GM21526 (cell line): Measurements from ENCODE around the gene LRP11.
"Not testable (repeated sequence)": the region's sequence is repeated elsewhere in the genome, so short reads cannot be mapped to it uniquely, and the experiment has no call there.

Source experiments
- ATAC-seq: cut with Tn5 transposase; IDR thresholded peaks from one replicate; pipeline ENCODE4 v1.9.1; 2021; ENCODE audit warnings: moderate library complexity; ENCODE audit not compliant: unreplicated experiment, low FRiP score

The LRP11 gene

DNA sequence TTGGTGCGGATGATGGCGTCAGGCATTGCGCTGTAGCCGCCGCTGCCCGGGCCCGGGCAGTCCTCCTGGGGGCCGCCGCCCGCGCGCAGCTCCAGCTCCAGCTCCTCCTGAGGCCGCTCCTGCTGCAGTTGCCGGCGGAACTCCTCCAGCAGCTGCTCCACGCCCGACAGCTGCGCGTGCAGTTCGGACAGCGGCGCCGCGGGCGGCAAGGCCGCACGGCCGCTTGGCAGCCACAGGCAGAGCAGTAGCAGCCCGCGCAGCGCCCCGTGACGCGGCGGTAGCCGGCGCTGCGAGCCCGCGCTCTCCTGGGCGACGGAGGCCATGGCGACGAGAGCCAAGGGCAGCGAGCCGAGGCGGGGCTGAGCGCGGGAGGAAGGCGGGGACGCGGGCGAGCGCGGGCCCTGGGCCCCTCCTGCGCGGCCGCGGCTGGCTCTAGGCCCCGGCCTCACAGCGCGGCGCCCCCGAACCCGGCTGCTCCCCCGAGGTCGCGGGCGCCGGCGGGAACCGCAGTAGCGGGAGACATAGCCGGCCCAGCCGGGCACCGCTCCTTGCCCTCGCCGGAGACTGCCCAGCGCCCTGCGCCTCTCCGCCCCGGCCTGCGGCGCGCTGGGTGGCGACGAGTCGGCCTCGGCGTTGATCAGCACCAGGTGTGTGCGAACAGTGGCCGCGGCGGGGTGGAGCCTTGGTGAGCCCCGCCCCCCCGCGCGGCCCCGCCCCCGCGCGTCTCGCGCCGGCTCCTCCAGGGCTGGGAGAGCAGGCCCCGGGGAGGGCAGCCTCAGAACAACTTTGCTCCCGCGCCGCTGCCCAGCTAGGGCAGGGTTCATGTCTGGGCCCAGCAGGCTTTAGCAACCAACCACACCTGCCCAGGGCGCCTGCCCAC is at the start of gene LRP11:
LRP11 (minus strand) TSS at position 662 of the 880 bp plus-strand sequence; CDS start at position 323, 339 bp downstream.
- peak; percentile 86 for ATAC-seq

DNA sequence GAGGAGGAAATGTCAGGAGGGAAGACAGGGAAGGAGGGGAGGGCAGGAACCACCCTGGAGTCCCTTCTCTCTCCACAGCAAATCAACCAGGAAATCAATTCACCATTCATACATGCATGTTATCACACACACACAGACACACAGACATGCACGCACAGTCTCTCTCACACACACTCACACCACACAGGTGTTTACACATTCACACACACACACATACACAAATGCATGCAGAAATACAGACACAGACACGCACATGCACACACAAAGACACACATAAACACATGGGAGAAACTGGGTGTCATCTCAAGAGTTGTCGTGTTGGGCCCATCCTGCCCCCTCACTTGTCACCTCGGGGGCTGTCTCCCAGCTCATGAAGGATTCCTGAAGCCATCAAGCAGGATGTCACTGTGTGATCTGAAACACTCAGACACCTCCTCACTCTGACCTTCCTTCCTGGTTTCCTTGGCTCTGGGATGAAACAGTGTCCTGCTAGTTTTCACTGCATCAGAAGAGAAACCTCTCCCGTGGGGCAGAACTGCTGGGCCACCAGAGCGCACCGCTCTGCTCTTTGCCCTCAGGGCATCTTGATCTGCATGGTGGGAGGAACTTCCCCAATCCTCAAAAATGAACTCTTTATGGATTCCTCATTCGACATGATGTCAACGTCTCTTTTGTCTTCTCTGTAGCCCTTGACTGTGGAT is 49.5 kb upstream of the LRP11 start:
- no peak for ATAC-seq

DNA sequence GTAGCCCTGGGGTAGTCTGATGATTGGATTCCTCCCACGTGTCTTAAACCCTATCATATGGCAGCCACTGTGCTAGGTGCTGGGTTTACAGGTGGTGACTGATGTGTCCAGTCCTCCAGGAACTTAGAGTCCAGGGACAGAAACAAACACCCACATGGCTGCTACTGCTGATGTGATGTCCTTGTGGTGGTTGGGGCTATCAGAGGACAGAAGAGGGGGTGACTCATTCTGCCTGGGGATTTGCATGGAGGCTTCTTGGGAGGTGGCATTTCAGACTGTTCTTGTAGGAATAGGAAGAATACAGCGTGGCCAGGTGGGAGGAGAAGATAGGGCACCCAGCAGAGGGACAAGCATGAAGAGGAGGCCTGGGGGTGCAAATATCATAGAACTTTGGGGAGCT is 48.9 kb upstream of the LRP11 start:
- ATAC-seq, result no peak

DNA sequence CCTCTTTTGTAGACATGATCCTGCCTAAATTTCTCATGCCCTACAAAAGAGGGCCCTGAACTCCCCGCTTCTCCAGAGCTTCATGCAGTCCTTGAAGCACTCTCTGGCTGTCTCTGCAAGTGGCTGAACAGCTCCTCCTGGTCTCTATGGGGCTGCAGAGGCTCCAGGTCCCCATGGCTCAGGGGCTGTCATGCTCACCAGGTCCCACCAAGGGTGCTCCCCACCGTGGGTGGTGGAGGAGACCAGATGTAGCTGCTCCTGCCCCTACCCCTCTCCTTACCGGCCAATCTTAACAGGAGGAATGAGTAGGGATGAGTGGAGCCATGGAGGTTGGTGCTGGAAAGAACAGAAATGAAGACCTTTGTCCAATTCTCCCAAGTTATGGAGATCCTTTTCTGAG is 48.5 kb upstream of the LRP11 start:
- ATAC-seq, result not testable (repeated sequence)

DNA sequence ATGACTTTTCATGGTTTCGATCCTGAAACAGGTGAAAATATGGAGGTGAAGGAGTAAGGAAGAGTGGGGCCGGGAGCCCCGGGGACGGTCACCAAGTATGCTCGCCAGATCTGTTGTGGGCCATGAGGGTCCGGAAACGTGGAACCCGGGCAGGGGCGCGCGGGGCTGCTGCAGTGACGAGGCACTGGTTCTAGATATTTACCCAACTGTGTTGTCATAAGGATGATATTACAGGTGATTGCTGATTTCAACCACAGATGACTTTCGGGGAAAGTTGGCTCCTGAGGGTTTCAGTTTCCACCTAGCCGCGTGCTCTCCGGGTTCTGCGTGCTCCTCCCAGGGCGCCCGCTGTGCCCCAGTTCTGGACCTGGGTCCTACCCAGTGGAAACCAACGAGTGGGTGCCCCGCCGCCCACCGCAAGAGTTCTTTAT is 46.6 kb upstream of the LRP11 start:
- ATAC-seq, result no peak

DNA sequence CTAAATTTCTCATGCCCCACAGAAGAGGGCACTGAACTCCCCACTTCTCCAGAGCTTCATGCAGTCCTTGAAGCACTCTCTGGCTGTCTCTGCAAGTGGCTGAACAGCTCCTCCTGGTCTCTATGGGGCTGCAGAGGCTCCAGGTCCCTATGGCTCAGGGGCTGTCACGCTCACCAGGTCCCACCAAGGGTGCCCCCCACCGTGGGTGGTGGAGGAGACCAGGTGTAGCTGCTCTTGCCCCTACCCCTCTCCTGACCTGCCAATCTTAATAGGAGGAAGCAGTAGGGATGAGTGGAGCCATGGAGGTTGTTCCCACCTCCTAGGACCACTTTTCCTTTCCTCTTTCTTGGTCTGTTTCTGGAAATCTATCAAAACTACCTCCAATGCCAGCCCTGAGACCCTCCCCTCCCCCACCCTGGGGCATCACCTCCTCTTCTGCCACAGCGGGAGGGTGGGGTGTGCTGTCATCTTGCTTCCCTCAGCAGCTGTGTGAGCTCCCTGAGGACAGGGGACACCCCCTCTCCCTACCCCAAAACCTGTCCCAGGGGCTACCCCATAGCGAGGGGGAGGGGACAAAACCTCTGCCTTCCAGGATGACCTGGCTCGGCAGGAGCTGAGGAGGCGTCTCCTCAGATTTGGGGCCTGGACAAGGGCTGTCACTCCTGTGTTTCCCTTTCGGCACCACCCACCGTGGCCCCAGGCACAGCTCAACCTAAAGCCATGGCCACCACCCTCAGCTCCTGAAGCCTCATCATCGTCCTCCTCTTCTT is 45.7 kb upstream of the LRP11 start:
- no peak for ATAC-seq

GRCh38 chr6:149908480-149908879 is 44.3 kb upstream of the LRP11 start:
- not testable (repeated sequence) for ATAC-seq

GRCh38 chr6:149907317-149907716 is 43.2 kb upstream of the LRP11 start:
- ATAC-seq, result no peak

GRCh38 chr6:149906405-149906804 is 42.2 kb upstream of the LRP11 start:
- no peak for ATAC-seq

GRCh38 chr6:149905911-149906371 is 41.8 kb upstream of the LRP11 start:
- ATAC-seq, result no peak

- ATAC-seq, result no peak
Observed at GRCh38 chr6:149905371-149905910, 41.3 kb upstream of the LRP11 start.

DNA sequence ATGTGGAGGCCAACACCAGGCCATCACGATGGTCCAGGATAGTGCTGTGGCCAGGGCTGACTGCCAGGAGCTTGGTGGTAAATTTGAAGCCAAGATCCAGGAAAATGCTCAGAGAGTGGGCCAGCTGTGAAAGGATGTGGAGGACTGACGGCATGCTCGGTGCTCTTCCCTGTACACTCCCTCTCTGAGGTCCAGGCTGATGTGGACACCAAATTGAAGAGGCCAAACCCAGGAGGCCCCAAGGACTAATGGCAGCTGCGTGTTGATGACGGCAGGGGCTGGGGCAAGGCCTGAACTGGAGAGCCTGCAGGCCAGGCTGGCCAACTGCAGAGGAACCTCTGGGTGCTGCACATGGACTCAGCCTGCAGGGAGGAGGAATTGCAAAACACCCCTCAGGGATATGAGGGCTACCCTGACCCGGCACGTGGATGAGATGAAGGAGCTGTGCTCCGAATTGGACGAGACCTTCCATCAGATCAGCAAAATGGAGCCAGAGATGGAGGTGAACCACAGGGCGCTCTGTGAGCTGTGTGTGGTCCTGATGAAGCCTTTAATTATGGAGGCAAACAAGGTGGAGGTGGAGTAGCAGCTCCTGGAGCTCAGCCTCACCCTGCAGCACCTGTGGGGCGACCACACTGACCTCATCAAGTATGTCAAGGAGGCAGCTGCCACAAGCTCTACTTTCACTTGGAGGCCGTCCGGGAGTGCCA is 40.7 kb upstream of the LRP11 start:
- ATAC-seq, result no peak

DNA sequence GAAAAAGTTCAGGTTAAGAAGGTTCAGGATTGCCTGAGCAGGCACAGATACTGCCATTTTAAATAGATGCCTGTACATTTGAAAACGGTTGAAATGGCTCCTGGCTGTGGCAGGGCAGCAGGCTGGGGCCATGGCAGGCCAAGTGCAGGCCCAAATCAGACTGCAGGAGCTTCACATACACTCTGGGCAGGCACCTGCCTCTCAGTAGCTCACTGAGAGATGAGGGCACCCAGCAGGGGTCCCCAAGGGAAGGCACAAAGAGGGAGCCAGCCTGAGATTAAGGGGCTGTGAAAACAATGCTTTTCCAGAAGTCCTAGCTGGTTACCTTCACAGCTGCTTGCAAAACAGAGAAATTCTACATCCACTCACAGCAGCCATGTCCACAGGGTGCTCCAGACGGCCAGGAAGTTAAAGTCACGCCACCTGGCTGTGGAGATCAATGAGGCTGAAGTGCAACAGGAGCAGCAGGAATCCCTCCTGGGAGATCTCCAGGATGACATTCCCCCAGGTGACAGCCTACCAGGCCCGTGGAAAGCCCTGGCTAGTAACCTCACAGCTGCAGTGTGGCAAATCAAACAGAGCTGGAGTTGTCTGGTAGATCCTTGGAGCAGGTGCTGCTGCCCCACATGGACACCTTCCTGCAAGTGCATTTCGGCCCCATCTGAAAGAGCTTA is 39.9 kb upstream of the LRP11 start:
- ATAC-seq, result no peak

GRCh38 chr6:149901444-149902140 is 37.4 kb upstream of the LRP11 start:
- no peak for ATAC-seq

DNA sequence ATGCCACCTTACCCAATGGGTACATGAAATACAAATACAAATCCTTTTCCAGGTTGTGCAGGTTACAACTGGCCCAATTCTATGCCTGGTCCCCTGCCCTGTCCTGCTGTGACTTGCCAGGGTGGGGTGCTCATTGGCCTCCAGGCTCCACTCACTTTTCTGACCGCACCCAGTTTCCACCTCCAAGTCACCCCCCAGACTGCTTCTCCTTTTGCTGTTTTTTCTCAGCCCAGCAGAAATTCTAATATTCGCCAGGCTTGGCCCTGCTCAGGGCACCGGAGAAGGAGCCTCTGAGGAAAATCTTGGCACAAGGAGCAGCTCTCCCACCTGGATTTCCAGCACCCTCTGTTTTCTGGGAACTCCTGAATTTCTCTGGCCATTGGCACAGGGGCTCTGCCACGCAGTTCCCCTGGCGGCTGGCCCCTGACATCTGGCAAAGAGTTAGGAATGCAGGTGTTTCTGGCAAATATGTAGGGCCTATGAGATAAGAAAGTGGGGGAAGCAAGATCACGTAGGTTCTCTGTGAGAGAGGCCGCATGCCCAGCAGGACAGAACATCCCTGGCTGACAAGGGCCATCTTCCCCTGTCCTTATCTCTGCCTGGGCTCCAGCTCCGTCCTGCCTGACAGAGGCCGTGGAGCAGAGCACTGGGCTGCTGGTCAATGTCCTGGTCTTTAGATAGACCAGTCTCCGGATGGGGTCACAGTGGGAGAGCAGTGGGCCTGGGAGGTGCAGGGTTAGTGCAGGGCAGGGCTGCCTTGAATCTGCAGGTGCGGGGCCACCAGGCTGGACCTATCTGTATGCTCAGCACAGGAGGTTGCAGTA is 36.7 kb upstream of the LRP11 start:
- ATAC-seq, result no peak

DNA sequence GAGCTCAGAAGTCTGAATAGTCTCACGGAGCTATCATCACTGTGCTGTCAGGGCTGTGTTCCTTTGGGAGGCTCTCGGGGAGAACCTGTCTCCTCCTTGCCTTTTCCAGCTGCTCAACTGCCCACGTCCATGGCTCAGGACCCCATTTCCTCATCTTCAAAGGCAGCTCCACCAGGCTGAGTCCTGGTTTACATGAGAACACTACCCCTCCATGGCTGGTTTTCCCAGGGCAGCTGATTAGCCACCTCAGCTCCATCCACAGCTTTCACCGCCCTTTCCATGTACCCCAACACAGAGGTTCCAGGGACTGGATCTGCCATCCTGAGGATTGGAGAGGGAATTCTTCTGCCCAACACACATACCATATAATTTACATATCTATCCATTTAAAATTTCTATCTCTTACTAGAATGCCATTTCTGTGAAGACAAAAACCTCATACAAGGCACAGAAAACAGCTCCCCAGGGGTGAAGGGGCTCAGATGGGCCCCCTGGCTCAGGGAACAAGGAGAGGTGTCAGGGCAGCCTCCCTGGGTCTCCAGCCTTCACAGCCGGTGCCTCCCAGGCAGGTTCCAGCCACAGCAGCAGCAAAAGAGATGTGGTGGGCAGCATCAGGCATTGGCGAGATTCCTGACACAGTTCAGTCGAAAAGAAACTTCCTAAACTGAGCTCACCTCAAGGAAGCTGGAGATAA is 35.9 kb upstream of the LRP11 start:
- ATAC-seq, result no peak

- no peak for ATAC-seq
Observed at GRCh38 chr6:149899486-149899885, 35.3 kb upstream of the LRP11 start.
